Natural killer cell treated with Interleukin-12 subunit alpha and Interleukin-12 subunit beta and Interleukin-15 and Interleukin-18, amount 100 ng/mL, for 72 hours (primary cell): ENCODE measurements around the gene FBXW8. TPM values are rescaled to one million over a fixed set of nuclear protein-coding genes. Genes with fewer than 3 reads are reported as not detected.
A peak's percentile ranks its signal among the peaks of the same experiment; 100 is the strongest.

Experiments
- ATAC-seq, 2 donors: fragments of 150-1000 bp; cut with Tn5 transposase in 1 of 2; sonication (Bioruptor Pico), chemical (Tn5 transposase) in 1 of 2; 2 replicates each; pipeline ENCODE4 v1.10.0; 2021
- DNase-seq: peaks from one replicate; pipeline ENCODE4 v3.0.0; 2022; ENCODE audit warnings: low spot score
- H3K27ac Mint-ChIP-seq, 2 donors: 1 replicate in 1 of 2; 2 replicates in 1 of 2; pipeline ENCODE4 v1.8.0; 2022; ENCODE audit warnings: mixed read lengths in 2 of 2, mild to moderate bottlenecking in 1 of 2, moderate library complexity in 1 of 2
- H3K27me3 Mint-ChIP-seq, 2 donors: 1 replicate in 1 of 2; 2 replicates in 1 of 2; pipeline ENCODE4 v1.8.0; 2022; ENCODE audit warnings: mixed read lengths in 2 of 2
- H3K36me3 Mint-ChIP-seq: one replicate; pipeline ENCODE4 v1.8.0; 2022; ENCODE audit warnings: mixed read lengths
- H3K4me1 Mint-ChIP-seq, 2 donors: 1 replicate in 1 of 2; 2 replicates in 1 of 2; pipeline ENCODE4 v1.8.0; 2022; ENCODE audit warnings: low read depth in 2 of 2, mixed read lengths in 2 of 2, mild to moderate bottlenecking in 1 of 2
- H3K4me3 Mint-ChIP-seq: one replicate; pipeline ENCODE4 v1.8.0; 2022; ENCODE audit warnings: mixed read lengths
- H3K9me3 Mint-ChIP-seq: 2 replicates; pipeline ENCODE4 v1.8.0; 2022; ENCODE audit warnings: mixed read lengths
- total RNA-seq, 2 donors: library from RNA; stranded (reverse); gene quantifications; one replicate each; pipeline ENCODE4 v1.2.3, GENCODE V29; 2022

FBXW8 gene
- total RNA-seq, 2 donors from 2014 or later, result 9.6 to 11.5 TPM

DNA sequence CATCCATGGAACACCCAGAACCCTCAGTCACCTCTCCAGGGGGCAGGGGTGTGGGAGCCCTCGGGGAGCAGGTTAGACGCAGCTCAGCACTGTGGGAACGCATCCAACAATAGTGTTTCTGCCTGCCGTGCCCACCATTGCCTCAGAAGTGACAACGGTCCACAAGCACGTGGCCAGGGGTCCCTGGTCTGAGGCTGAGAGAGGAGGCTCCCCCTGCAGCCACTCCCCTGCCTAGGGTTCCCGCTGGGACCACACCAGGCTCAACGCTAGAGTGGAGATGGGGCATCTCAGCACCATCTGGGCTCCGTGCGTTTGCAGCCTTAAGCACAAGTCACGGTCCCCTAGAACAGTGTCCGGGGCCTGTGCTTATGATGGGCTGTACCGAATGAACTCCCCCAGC lies 125.8 kb downstream of the FBXW8 start:
- Mint-ChIP-seq H3K27ac (no peak overlapping the region), H3K4me1 (peaks cover 0 to 3% of the 10 kb centered on the region in 2 donors), H3K36me3 (no peaks in the 10 kb centered on the region), H3K27me3 (no peaks in the 10 kb centered on the region), H3K4me3 (no peak overlapping the region), H3K9me3 (no peaks in the 10 kb centered on the region)
- DNase-seq (no peak), ATAC-seq (no peak)

DNA sequence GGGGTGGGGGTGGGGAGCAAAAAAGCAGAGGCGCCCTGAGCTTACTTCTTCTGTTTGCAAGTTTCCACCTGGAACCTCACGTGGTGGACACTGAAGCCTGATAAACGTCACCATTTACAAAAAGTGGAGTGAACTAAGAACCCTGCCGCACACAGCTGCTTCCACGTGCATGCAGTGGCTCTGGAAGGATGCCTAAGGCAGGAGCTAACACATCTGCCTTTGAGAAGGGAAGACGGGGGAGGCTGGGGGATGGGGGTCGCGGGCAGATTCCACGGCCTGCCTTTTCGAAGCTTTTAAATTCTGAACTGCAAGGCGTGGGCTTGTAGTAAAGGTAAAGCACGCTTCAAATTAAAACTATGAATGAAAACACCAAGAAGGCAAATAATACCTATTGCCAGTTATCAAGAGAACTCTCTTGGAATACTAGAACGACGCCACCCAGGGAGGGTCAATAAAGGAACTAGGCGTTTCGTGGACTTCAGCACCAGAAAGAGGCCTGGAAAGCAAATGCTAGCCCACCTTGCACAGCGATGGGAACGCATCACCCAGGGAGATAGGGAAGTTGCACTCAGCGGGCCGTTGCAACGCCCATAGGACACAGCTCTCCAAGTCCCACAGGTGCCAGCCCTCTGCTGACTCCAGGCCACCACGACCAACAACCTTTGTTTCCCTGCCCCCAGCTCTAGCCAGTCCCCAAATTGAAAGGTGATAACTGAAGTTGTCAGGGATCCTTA lies 126.7 kb downstream of the FBXW8 start:
- no peak overlapping the region for H3K4me3 Mint-ChIP-seq
- H3K36me3 Mint-ChIP-seq, result no peaks in the 10 kb centered on the region
- DNase-seq (no peak), ATAC-seq (no peak)
- no peak overlapping the region for H3K27ac Mint-ChIP-seq
- peaks cover 0 to 3% of the 10 kb centered on the region in 2 donors for H3K4me1 Mint-ChIP-seq
- no peaks in the 10 kb centered on the region for H3K9me3 Mint-ChIP-seq
- H3K27me3 Mint-ChIP-seq, result no peaks in the 10 kb centered on the region

DNA sequence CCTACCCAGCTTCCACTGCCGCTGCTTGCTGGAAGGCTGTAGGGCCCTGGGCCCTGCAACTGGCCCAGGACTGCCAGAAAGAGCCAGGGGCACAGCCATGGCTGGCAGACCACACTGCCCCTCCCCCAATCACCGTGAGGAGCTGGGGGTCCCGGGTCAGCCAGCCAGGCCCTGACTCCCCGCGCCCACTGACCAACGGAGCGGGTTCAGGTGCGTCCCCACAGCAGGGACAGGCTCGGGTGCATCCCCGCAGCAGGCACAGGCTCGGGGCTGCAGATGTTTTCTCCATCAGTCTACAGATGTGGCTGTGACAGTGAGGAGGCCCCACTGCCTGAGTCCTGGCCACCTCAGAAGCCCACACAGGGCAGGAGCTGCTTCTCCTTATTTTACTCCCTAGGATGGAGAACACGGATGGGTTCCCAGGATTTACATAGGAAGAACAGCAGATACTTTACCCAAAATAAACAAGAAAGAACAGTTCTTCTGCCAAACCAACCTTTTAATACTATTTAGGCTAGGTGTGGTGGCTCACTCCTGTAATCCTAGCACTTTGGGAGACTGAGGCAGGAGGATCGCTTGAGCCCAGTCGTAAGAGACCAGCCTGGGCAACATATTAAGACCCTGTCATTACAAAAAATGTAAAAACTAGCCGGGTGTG lies 127.4 kb downstream of the FBXW8 start:
- no peaks in the 10 kb centered on the region for H3K36me3 Mint-ChIP-seq
- H3K4me1 Mint-ChIP-seq, result peaks cover 0 to 4% of the 10 kb centered on the region in 2 donors
- DNase-seq, result no peak
- no peak for ATAC-seq
- no peaks in the 10 kb centered on the region for H3K9me3 Mint-ChIP-seq
- no peak overlapping the region for H3K4me3 Mint-ChIP-seq
- H3K27ac Mint-ChIP-seq, result no peak overlapping the region
- H3K27me3 Mint-ChIP-seq, result no peaks in the 10 kb centered on the region

GRCh38 chr12:117038919-117039318 lies 128.2 kb downstream of the FBXW8 start:
- DNase-seq (no peak), ATAC-seq (no peak)
- H3K36me3 Mint-ChIP-seq, result no peaks in the 10 kb centered on the region
- no peak overlapping the region for H3K4me3 Mint-ChIP-seq
- H3K4me1 Mint-ChIP-seq, result peaks cover 0 to 4% of the 10 kb centered on the region in 2 donors
- no peak overlapping the region for H3K27ac Mint-ChIP-seq
- no peaks in the 10 kb centered on the region for H3K9me3 Mint-ChIP-seq
- no peaks in the 10 kb centered on the region for H3K27me3 Mint-ChIP-seq

GRCh38 chr12:117039891-117040309 lies 129.2 kb downstream of the FBXW8 start:
- H3K4me1 Mint-ChIP-seq, result peaks cover 0 to 4% of the 10 kb centered on the region in 2 donors

DNA sequence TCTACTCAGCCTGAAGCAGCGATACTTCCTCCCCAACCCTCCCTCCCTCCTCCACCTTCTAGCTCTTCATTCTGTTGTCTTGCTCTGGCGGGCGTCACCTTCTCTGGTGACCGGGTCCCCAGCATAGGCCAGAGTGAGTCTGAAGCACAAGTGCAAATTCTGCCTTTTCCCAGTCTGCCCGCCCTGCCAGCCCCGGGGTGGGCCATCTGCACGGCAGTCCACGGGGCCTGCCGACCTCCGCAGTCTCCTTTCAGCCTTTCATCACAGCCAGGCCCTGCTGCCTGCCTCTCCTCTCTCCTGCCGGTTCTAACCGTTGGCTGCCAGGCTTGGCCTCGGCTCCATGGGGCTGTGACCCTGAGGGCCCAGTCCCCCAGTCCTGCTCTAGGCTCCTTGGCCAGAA lies 129.7 kb downstream of the FBXW8 start:
- Mint-ChIP-seq H3K4me3 (no peak overlapping the region), H3K9me3 (no peaks in the 10 kb centered on the region), H3K36me3 (no peaks in the 10 kb centered on the region), H3K4me1 (peaks cover 0 to 4% of the 10 kb centered on the region in 2 donors), H3K27ac (no peak overlapping the region), H3K27me3 (no peaks in the 10 kb centered on the region)
- no peak for DNase-seq
- ATAC-seq, result no peak

More at GRCh38 chr12:117039891-117040309, 129.2 kb downstream of the FBXW8 start:
- Mint-ChIP-seq H3K4me3 (no peak overlapping the region), H3K27ac (no peak overlapping the region), H3K9me3 (no peaks in the 10 kb centered on the region), H3K27me3 (no peaks in the 10 kb centered on the region), H3K36me3 (no peaks in the 10 kb centered on the region)
- ATAC-seq (no peak), DNase-seq (no peak)

GRCh38 chr12:117041798-117042170 lies 131.0 kb downstream of the FBXW8 start:
- Mint-ChIP-seq H3K4me1 (peaks cover 0 to 4% of the 10 kb centered on the region in 2 donors), H3K27me3 (no peaks in the 10 kb centered on the region), H3K36me3 (no peaks in the 10 kb centered on the region), H3K27ac (no peak overlapping the region), H3K4me3 (no peak overlapping the region), H3K9me3 (no peaks in the 10 kb centered on the region)
- DNase-seq (no peak), ATAC-seq (no peak)

- Mint-ChIP-seq H3K4me1 (peaks cover 0 to 4% of the 10 kb centered on the region in 2 donors), H3K27ac (no peak overlapping the region), H3K4me3 (no peak overlapping the region), H3K27me3 (no peaks in the 10 kb centered on the region), H3K9me3 (no peaks in the 10 kb centered on the region), H3K36me3 (no peaks in the 10 kb centered on the region)
- DNase-seq (no peak), ATAC-seq (peak in 1 of 2 donors; percentile 47)
These were observed 131.6 kb downstream of the FBXW8 start for GRCh38 chr12:117042171-117042842.

- no peak overlapping the region for H3K27ac Mint-ChIP-seq
- H3K4me3 Mint-ChIP-seq, result no peak overlapping the region
- H3K9me3 Mint-ChIP-seq, result no peaks in the 10 kb centered on the region
- ATAC-seq (no peak), DNase-seq (no peak)
- H3K36me3 Mint-ChIP-seq, result no peaks in the 10 kb centered on the region
- peaks cover 0 to 4% of the 10 kb centered on the region in 2 donors for H3K4me1 Mint-ChIP-seq
- no peaks in the 10 kb centered on the region for H3K27me3 Mint-ChIP-seq
These were observed 132.1 kb downstream of the FBXW8 start for GRCh38 chr12:117042862-117043261.

GRCh38 chr12:117044311-117044710 lies 133.6 kb downstream of the FBXW8 start:
- no peak for ATAC-seq
- Mint-ChIP-seq H3K36me3 (no peaks in the 10 kb centered on the region), H3K9me3 (no peaks in the 10 kb centered on the region), H3K4me3 (no peak overlapping the region), H3K27ac (no peak overlapping the region), H3K27me3 (no peaks in the 10 kb centered on the region), H3K4me1 (peaks cover 0 to 4% of the 10 kb centered on the region in 2 donors)
- DNase-seq, result no peak

- no peaks in the 10 kb centered on the region for H3K9me3 Mint-ChIP-seq
- ATAC-seq (no peak), DNase-seq (no peak)
- H3K4me1 Mint-ChIP-seq, result peaks cover 0 to 4% of the 10 kb centered on the region in 2 donors
- no peaks in the 10 kb centered on the region for H3K36me3 Mint-ChIP-seq
- no peaks in the 10 kb centered on the region for H3K27me3 Mint-ChIP-seq
- H3K27ac Mint-ChIP-seq, result no peak overlapping the region
- no peak overlapping the region for H3K4me3 Mint-ChIP-seq
These were observed 134.0 kb downstream of the FBXW8 start for GRCh38 chr12:117044790-117045159.

GRCh38 chr12:117045160-117046010 lies 134.6 kb downstream of the FBXW8 start:
- Mint-ChIP-seq H3K27me3 (no peaks in the 10 kb centered on the region), H3K4me3 (no peak overlapping the region), H3K27ac (no peak overlapping the region), H3K36me3 (no peaks in the 10 kb centered on the region), H3K4me1 (peaks cover 0 to 6% of the 10 kb centered on the region in 2 donors), H3K9me3 (no peaks in the 10 kb centered on the region)
- DNase-seq, result no peak
- ATAC-seq, result peak in 1 of 2 donors; percentile 28

DNA sequence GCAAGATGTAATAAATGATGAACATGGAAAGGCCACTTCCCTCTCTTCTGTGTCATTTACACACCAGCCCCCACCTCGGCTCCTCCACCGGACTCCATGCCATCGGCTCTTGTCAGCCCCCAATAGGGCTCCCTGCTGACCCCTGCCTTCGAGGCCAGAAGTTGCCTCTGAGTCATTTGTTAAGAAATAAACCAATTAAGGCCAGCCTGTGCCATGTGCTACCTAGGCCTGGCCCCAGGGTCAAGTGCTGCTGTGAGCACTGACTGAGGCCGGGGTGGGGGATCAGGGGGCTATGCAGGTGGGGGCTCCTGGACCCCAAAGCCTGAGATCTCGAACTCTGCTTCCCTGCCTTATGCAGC lies 135.2 kb downstream of the FBXW8 start:
- Mint-ChIP-seq H3K9me3 (no peaks in the 10 kb centered on the region), H3K27ac (no peak overlapping the region), H3K36me3 (no peaks in the 10 kb centered on the region), H3K4me1 (peaks cover under 1 to 8% of the 10 kb centered on the region in 2 donors), H3K27me3 (no peaks in the 10 kb centered on the region), H3K4me3 (no peak overlapping the region)
- ATAC-seq (no peak), DNase-seq (no peak)
